Mucosa of stomach (tissue), 1 donor: ENCODE measurements around the gene NSUN4.

Source experiments
- H3K27me3 ChIP-seq: one replicate; pipeline ENCODE4 v1.7.0; 2013; ENCODE audit warnings: mild to moderate bottlenecking, low read length; ENCODE audit not compliant: control insufficient read depth, insufficient read depth
- H3K36me3 ChIP-seq: one replicate; pipeline ENCODE4 v1.7.0; 2013; ENCODE audit warnings: low read length; ENCODE audit not compliant: control insufficient read depth, insufficient read depth
- H3K4me1 ChIP-seq: one replicate; pipeline ENCODE4 v1.7.0; 2013; ENCODE audit warnings: mild to moderate bottlenecking, low read length; ENCODE audit not compliant: control insufficient read depth, insufficient read depth
- H3K4me3 ChIP-seq: one replicate; pipeline ENCODE4 v1.7.0; 2013; ENCODE audit warnings: low read length
- H3K9ac ChIP-seq: one replicate; pipeline ENCODE4 v1.7.0; 2013; ENCODE audit warnings: mild to moderate bottlenecking, low read length, moderate library complexity
- H3K9me3 ChIP-seq: one replicate; pipeline ENCODE4 v1.7.0; 2013; ENCODE audit warnings: mild to moderate bottlenecking, low read length, moderate library complexity; ENCODE audit not compliant: control insufficient read depth
- donor health status: Pancreatic carcinoma.

NSUN4 gene

GRCh38 chr1:46379996-46380395 is 39.4 kb downstream of the NSUN4 start:
- H3K36me3 ChIP-seq = no peaks in the 10 kb centered on the region
- no peaks in the 10 kb centered on the region for H3K4me1 ChIP-seq
- no peaks in the 10 kb centered on the region for H3K9me3 ChIP-seq
- no peak overlapping the region for H3K4me3 ChIP-seq
- no peaks in the 10 kb centered on the region for H3K27me3 ChIP-seq
- H3K9ac ChIP-seq = no peak overlapping the region

- H3K36me3 ChIP-seq = no peaks in the 10 kb centered on the region
- H3K4me1 ChIP-seq = no peaks in the 10 kb centered on the region
- H3K9ac ChIP-seq = no peak overlapping the region
- no peak overlapping the region for H3K4me3 ChIP-seq
- no peaks in the 10 kb centered on the region for H3K27me3 ChIP-seq
- H3K9me3 ChIP-seq = no peaks in the 10 kb centered on the region
These were observed 39.9 kb downstream of the NSUN4 start for GRCh38 chr1:46380508-46380907.

- no peak overlapping the region for H3K4me3 ChIP-seq
- H3K36me3 ChIP-seq = no peaks in the 10 kb centered on the region
- peak overlapping the region; percentile 59 for H3K9ac ChIP-seq
- H3K27me3 ChIP-seq = no peaks in the 10 kb centered on the region
- peaks cover 25% of the 10 kb centered on the region for H3K4me1 ChIP-seq
- no peaks in the 10 kb centered on the region for H3K9me3 ChIP-seq
These were observed 52.9 kb downstream of the NSUN4 start for GRCh38 chr1:46393510-46393909.

GRCh38 chr1:46394108-46394871 is 53.7 kb downstream of the NSUN4 start, which contains the start of gene FAAH:
Gene FAAH (plus strand): TSS chr1:46394317. CDS start chr1:46394349, 32 bp downstream.
- peaks cover 25% of the 10 kb centered on the region for H3K4me1 ChIP-seq
- H3K36me3 ChIP-seq = no peaks in the 10 kb centered on the region
- peak within 1 kb of the TSS; percentile 79 for H3K4me3 ChIP-seq
- H3K27me3 ChIP-seq = no peaks in the 10 kb centered on the region
- peak within 1 kb of the TSS; percentile 59 for H3K9ac ChIP-seq
- H3K9me3 ChIP-seq = no peaks in the 10 kb centered on the region

GRCh38 chr1:46394872-46395465 is 54.4 kb downstream of the NSUN4 start:
- H3K9ac ChIP-seq = peak overlapping the region; percentile 59
- no peaks in the 10 kb centered on the region for H3K27me3 ChIP-seq
- peaks cover 25% of the 10 kb centered on the region for H3K4me1 ChIP-seq
- peak overlapping the region; percentile 79 for H3K4me3 ChIP-seq
- H3K9me3 ChIP-seq = no peaks in the 10 kb centered on the region
- H3K36me3 ChIP-seq = no peaks in the 10 kb centered on the region

GRCh38 chr1:46396441-46397398 is 56.1 kb downstream of the NSUN4 start:
- H3K4me1 ChIP-seq = peaks cover 31% of the 10 kb centered on the region
- H3K36me3 ChIP-seq = no peaks in the 10 kb centered on the region
- no peaks in the 10 kb centered on the region for H3K27me3 ChIP-seq
- no peak overlapping the region for H3K9ac ChIP-seq
- H3K4me3 ChIP-seq = no peak overlapping the region
- H3K9me3 ChIP-seq = no peaks in the 10 kb centered on the region

- no peaks in the 10 kb centered on the region for H3K36me3 ChIP-seq
- no peak overlapping the region for H3K9ac ChIP-seq
- H3K27me3 ChIP-seq = no peaks in the 10 kb centered on the region
- H3K4me1 ChIP-seq = peaks cover 40% of the 10 kb centered on the region
- H3K4me3 ChIP-seq = no peak overlapping the region
- H3K9me3 ChIP-seq = no peaks in the 10 kb centered on the region
These were observed 58.7 kb downstream of the NSUN4 start for GRCh38 chr1:46399307-46399706.

- H3K27me3 ChIP-seq = no peaks in the 10 kb centered on the region
- H3K9me3 ChIP-seq = no peaks in the 10 kb centered on the region
- no peak overlapping the region for H3K4me3 ChIP-seq
- no peak overlapping the region for H3K9ac ChIP-seq
- no peaks in the 10 kb centered on the region for H3K36me3 ChIP-seq
- peaks cover 34% of the 10 kb centered on the region for H3K4me1 ChIP-seq
These were observed 59.8 kb downstream of the NSUN4 start for GRCh38 chr1:46400421-46400820.

GRCh38 chr1:46401154-46401913 is 60.7 kb downstream of the NSUN4 start:
- Histone ChIP-seq H3K9me3 (no peaks in the 10 kb centered on the region), H3K4me1 (peaks cover 30% of the 10 kb centered on the region), H3K27me3 (no peaks in the 10 kb centered on the region), H3K9ac (no peak overlapping the region), H3K4me3 (no peak overlapping the region), H3K36me3 (no peaks in the 10 kb centered on the region)

GRCh38 chr1:46401964-46402626 is 61.5 kb downstream of the NSUN4 start:
- no peaks in the 10 kb centered on the region for H3K27me3 ChIP-seq
- H3K9me3 ChIP-seq = no peaks in the 10 kb centered on the region
- H3K4me1 ChIP-seq = peaks cover 22% of the 10 kb centered on the region
- no peak overlapping the region for H3K4me3 ChIP-seq
- no peaks in the 10 kb centered on the region for H3K36me3 ChIP-seq
- H3K9ac ChIP-seq = no peak overlapping the region

- no peak overlapping the region for H3K9ac ChIP-seq
- H3K9me3 ChIP-seq = no peaks in the 10 kb centered on the region
- H3K4me1 ChIP-seq = peaks cover 20% of the 10 kb centered on the region
- H3K36me3 ChIP-seq = no peaks in the 10 kb centered on the region
- no peaks in the 10 kb centered on the region for H3K27me3 ChIP-seq
- no peak overlapping the region for H3K4me3 ChIP-seq
These were observed 63.3 kb downstream of the NSUN4 start for GRCh38 chr1:46403916-46404315.
